Activated T-helper 1 cell treated with Interleukin-2 at 50 U/mL for 16 hours (primary cell): Measurements from ENCODE around the gene RXFP1.

ENCODE experiments used
- DNase-seq: peaks from one replicate; pipeline ENCODE4 v3.0.0-alpha.2; 2020; ENCODE audit warnings: low read depth

RXFP1 gene

DNA sequence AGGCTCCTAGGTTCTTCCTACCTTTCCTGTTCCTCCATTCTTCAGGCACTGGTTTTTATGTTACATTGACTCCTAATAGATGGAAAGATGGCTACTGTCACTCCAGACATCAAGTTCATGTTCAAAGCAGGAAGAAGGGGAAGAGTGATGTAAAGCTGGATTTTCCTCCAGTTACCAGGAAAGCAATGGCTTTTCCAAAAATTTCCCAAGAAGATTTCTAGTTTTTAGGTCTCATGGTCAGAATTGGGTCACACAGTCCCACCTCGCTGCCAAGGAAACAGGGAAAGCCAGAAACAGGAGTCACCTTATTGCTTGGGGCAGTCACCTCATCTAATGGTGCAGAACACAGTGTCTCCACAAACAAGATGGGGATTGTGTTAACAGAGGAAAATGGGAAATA, 21.5 kb downstream of the RXFP1 start:
- DNase-seq = no peak

DNA sequence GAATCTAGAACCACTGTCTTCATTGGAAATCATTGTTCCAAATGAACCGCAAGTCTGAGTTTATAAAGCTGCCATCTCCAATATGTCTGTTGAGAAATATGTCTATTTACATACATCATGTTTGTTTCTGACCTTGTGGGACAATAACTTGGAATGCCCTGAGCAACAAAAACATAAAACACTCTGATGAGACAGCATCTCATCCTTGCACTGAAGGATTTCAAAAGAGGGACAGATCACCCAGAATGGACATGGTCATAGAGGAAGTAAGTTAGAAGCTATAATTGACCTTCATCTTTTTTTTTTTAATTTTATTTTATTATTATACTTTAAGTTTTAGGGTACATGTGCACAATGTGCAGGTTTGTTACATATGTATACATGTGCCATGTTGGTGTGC, 22.5 kb downstream of the RXFP1 start:
- DNase-seq = no peak

DNA sequence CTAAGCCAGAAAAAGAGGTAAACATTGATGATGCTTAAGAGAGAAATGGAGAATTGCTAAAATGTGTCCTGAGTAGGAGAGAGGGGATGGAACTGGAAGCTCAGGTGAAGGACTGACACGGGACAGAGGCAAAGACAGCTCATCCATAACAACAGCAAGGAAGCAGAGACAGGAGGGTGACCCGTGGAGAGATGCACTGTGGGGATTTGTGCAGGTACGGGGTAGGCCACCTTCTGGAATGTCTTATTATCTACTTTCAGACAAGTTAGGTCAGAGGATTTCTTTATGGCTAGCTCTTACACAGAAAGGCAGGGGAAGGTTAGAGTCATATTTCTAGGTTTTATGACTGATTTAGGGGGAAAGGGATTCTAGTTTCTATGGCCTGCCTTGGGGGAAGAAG, 31.7 kb downstream of the RXFP1 start:
- DNase-seq = no peak

DNA sequence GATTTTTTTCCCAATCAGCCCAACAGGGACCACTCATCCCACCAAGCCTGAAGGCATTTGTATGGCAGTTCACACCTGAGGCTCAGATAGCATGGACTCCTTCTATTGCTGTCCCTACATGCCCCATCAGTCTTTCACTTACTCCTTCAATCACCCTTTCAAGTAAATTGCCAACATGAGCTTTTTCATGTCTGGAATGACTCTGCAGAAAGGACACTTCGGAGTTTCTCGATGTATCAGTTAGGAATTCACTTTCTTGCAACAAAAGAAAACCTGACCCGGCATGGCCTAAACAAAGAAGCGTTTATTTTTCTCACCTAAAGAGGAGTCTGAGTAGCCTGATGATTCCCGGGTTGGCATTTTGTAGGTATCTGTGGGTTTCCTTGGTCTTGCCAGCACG, 38.6 kb downstream of the RXFP1 start:
- DNase-seq = no peak

DNA sequence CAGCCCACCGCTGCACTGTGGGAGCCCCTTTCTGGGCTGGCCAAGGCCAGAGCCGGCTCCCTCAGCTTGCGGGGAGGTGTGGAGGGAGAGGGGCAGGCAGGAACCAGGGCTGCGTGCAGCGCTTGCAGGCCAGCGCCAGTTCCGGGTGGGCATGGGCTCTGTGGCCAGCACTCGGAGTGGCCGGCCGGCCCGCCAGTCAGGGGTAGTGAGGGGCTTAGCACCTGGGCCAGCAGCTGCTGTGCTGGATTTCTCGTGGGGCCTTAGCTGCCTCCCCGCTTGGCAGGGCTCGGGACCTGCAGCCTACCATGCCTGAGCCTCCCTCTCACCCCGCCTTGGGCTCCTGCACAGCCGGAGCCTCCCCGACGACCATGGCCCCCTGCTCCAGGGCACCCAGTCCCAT, 45.2 kb downstream of the RXFP1 start:
- DNase-seq = no peak

DNA sequence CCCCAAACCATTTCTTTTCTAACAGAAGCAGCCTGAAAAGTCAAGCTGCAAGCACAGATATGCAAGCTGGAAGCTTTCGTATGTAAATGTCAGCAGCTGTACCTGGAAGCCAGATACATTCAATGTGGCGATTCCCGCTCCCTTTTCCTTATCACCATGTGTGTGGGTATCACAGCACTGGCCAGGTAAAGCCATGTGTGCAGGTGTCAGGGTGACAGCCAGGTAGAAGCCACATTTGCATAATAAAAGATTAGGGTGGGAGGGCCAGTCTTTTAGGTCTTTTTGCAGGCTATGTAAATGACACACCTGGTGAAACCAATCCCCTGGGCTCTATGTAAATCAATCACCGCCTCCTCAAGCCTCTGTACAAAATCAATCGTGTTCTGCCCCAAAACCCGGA, 50.1 kb downstream of the RXFP1 start:
- DNase-seq = no peak

DNA sequence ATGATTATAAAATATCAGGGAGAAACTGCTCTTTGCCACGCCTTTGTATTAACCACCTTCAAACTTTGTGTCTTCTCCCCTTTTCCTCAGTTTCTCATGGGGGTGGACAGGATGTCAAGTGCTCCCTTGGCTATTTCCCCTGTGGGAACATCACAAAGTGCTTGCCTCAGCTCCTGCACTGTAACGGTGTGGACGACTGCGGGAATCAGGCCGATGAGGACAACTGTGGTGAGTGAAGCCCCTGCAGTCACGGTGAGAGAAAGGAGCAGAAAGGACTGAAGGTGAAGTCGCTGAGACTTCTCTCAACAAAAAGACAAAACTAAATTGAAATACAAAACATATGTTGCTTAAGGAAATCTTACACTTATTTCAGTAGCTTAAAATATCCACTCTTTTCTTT, 50.9 kb downstream of the RXFP1 start:
- no peak for DNase-seq

DNA sequence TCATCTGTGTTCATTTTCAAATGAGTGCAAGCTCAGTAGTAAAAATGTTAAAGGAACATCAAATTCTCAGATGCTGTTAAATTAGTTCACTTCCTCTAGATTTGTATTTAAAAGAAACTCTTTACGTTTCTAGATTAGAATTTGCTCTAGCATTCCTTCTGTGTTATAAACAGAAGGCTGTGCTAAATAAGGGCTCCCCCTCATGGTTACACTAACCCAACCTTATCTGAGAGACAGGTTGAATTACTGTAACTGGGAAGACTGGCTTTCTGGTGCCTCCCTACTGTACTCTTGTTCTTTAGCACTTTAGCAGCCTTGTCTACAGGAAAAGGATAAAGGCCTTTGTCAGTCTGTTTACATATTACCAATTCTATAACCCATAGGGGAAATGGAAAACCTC, 56.8 kb downstream of the RXFP1 start:
- DNase-seq = no peak

DNA sequence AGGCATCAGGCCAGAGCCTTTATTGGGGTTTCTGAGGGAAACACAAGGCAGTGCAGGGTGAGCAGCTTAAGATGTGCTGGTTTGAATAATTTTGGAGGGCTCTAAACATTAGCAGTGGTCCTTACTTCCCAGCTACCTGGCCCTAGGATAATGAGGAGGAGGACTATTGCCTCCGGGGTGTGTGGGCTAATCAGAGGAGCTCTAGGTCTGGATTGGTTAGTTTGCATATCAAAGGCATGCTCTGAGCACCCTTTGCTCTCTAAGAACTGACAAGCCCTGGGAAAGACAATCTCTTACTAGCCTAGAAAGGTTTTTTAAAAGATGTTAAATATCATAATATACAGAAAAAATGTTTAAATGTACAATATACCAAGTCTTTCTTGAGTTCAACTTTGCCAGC, 58.4 kb downstream of the RXFP1 start:
- no peak for DNase-seq

DNA sequence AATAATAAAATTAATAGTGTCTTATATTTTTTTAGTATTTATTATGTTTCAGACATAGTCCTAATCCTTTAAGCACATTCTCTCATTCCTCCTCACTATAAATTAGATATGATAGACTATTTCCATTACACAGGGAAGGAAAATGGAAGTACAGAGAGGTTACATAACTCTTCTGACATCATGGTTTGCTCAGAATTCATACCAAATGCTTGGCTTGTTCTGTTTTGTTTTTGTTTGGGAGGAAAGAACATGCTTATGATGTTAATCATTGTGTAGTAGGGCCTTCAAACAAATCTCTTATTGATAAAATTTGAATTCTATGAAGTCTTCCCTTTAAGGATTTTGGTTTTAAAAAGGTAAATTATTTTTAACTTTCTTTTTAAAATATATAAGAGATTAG, 59.5 kb downstream of the RXFP1 start:
- DNase-seq = no peak

DNA sequence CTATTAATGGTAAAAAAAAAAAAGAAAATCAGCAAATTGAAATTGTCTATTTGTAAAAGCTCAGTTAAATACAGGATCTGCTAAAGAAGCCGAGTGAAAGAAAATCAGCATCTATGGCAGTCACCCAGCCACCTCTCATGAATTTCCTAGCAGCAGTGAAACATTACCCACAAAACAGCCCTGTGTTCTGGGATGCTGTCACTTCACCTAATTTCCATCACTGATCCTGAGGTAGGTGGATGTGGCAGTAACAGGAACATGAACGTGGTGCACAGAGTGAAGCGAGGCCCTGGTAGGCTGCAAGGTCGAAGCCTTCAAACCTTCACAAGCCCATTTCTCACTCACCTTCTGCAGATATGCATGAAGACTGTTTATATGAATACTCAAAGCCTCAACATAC, 65.2 kb downstream of the RXFP1 start:
- no peak for DNase-seq

DNA sequence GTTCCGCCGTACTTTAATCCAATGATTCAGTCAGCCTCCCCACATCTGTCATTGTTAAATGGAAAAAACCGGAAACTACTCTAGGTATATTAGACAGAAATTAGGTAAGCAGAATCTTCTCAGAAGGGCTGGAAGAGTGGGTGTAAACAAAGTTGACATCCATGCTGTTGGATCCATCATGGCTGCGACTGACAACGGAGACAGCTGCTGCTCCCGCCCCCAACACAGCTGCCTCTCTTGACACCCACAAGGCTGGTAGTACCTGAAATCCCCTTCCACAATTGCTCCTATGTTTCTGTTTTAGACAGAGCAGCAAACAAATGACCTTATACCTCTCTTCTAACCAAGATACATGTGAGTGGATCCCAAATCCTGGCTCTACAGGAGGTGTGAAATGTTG, 66.6 kb downstream of the RXFP1 start:
- no peak for DNase-seq

DNA sequence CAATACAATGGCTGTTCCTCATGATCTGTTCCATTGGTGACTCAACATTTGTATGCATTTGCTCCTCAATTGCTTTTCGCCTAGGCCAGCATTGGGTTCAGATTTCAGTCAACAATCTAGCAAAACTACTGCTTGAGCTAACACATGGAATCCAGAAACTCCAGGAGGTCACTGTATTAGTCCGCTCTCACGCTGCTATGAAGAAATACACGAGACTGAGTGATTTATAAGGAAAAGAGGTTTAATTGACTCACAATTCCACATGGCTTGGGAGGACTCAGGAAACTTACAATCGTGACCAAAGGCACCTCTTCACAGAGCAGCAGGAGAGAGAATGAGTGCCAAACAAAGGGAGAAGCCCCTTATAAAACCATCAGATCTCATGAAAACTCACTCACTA, 67.1 kb downstream of the RXFP1 start:
- DNase-seq = no peak

DNA sequence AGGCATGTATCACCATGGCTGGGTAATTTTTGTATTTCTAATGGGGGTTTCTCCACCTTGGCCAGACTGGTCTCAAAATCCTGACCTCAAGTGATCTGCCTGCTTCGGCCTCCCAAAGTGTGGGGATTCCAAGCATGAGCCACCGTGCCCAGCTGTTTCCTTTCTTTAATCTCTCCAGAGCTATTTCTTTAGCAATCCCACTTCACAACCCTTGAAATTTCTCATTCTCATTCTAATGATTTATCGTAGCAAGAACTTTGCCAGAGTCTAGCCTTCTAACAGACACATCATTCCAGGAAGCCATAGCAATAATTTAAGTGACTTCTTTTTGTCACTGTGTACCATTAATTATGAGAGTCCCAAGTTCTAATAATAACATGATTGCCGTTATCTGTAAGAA, 68.6 kb downstream of the RXFP1 start:
- DNase-seq = no peak

DNA sequence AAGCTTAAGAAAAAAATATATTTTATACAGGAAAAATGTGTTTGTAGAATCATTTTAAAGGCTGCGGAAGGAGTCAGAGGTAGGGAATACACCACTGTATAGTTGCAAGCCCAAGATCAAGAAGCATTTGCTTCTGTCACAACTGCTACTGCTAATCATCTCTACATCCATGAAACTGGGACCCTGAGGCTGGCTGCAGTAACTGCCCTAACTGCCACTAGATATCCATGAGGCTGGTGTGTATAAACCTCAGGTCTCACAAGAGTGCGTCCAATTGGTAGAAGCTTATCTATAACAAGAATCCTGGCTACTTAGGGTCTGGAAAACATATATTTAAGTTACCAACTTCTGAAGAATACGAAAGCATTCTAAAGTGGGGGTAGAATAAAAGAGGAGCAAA, 69.1 kb downstream of the RXFP1 start:
- no peak for DNase-seq

DNA sequence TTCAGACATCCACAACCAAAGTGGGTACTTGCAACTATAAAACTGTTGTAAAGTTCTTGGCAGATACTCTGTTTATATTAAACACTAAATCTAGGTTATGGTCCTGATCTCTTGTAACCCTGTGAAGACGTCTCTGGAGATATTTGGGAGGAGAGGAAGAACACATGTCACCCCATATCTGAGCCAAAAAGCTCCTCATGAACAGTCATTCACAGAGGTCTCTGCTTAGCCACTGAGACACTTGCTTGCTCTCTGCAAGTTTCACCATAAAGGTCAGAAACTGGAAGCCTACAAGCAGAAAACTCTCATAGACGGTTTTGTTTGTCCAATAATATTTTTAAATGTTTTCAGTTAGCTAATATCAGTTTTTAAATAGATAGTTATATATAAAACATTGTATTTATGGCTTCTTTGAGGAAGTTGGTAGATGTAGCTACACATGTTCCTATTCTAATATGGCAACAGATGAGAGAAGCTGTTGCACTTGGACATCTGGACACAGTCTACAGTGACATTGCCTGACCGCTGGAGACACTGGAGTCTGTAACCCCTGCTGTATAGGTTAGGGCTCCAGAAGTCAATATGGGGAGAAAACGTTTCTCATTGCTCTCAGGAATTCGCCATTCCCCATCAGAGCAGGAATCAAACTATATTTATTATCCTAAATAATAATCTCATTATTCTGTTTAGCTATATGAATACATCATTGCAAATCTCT, 76.4 kb downstream of the RXFP1 start:
- no peak for DNase-seq

DNA sequence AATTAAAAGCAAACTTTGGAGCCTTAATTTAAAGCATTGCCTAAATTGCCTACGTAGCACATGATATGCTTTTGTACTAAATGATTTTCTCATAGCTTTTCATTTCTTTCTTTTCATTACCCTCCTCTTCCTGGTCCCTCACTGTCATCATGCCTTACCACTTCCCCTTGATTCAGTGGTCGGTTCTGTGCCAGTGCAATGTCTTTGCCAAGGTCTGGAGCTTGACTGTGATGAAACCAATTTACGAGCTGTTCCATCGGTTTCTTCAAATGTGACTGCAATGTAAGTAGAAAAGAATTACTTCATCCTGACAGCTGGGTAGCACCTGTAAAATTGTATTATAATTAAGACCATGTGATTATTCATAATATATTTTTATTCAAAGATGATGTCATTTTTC, 77.5 kb downstream of the RXFP1 start:
- DNase-seq = no peak

DNA sequence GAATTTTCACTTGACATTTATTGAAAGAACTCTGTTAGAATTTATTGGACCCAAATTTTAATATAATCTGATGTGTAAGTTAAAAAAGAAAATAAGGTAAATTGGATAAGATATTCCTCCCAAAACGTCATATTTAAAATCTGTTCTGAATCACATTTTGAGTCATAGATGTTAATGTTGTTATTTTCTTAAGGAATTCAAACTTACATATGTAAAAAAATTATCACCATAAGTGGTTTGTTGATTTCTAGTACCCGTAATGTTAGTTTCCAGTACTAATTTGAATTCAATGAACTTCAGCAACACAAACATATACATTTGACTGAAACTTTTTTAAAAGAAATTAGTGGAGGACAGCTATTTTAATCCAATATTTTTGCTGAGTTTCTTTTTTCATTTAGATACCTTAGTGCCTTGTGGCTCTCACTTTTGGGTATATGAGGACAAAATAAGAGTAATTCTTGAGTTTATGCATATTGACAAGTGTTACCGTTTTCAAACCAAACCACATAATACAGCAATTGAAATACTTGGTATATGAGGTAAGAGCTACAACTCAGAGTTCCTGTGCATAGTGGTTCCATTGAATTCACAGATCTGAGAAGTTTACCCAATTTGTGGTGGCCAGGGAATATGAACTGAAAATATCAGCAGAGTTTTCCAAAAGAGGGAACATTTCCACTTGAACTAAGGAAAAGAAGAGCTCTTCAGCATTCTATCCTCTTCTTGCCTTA, 78.2 kb downstream of the RXFP1 start:
- DNase-seq = no peak

DNA sequence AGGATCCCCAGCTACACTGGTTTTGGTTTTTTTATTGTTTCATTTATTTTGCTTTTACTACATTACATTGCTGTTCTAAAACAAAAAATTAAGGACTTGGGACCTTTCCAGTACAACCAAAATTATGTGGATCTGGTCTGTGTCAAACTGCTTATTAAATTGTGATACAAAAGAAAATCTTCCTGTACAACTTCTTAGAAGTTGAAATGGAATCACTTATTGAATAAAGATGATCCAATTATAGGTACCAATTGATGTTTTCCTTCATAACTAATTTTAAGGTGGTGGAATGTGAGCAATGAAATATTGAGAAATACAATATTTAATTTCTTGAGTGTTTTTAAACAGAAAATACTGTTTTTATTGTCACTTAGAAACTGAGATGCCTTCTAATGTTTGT, 82.7 kb downstream of the RXFP1 start:
- no peak for DNase-seq

DNA sequence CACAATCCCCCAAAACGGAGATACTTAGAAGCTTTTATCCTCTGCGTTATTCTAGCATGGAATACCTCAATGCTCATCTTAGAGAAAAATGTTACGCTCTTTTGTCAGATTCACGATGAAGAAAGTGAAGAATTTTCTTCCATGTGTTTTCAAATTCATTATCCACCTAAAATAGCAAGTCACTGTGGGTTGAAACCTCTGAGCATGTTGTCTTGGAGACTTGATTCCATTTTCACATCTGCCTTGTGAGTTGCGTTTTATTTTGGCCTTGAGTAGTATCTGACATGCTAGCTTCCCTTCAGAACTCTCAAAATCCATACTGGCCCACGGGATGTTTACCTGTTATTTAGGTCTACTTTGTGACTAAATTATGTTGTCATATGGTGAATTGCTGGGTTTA, 83.7 kb downstream of the RXFP1 start:
- DNase-seq = no peak

DNA sequence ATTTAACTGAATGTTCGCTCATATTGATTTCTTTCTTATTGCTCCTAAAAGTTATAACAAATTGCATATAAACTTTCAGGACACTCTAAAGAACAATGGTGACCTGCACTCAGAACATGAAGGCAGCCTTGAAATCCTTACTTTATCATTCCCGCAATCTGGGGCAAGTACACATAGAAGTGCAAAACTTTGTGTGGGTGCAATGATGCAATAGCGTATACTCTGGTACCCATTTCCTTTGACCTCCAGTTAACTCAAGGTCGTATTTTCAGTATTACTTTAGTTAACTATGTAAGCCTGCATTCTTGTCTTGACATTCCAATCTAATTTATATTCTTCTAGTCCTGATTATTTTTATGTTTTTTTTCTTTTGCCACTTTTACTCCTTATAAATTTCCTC, 85.3 kb downstream of the RXFP1 start:
- DNase-seq = no peak

DNA sequence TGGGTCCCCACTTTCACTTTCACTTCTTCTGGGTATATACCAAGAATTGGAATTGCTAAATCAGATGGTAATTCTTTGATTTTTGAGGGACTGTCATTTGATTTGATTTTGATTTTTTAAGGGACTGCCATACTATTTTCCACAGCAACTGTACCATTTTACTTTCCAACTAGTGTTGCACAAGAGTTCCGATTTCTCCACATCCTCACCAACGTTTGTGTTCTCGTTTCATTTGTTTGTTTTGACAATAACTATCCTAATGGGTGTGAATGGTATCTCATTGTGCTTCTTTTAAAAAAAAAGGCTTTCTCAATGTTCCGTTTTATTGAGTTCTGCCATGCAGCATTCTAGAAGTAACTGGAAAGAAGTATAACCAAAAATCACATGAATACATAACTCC, 87.4 kb downstream of the RXFP1 start:
- no peak for DNase-seq

DNA sequence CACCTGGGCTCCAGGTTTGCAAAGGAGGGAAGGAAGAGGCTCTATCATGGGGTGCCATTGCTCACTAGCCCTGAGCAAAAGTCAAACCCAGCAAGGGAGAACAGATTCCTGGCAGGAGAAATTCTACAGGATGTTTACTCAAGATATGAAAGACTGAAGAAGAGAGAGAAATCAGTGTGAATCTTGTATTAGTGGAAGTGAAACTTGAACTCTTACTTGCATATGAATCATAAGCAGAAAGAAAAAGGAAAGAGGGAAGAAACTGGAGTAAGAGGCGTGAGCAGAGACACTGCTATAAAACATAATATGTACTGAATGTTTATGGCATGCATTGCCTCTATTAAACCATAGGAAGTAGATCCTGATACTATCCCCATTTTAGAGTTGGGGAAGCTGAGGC, 89.1 kb downstream of the RXFP1 start:
- no peak for DNase-seq

DNA sequence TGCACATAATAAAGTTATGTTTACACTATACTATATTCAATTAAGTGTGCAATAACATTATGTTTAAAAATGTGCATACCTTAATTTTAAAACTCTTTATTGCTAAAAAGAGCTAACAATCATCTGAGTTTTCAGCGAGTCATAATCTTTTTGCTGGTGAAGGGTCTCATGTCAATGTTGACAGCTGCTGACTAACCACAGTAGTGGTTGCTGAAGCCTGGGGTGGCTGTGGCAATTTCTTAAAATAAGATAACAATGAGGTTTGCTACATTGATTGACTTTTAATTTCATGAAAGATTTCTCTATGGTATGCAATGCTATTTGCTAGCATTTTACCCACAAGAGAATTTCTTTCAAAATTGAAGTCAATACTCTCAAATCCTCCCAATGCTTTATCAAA, 91.4 kb downstream of the RXFP1 start:
- no peak for DNase-seq
